Neural cell (in vitro differentiated cells): ENCODE results near the gene MISFA. TPM values are rescaled to one million over a fixed set of nuclear protein-coding genes. Genes with fewer than 3 reads are reported as not detected.

Experiments used
- H2AFZ ChIP-seq: fragments of 200-600, 300-800 bp; sonication (generic), shearing (Covaris generic); 2 replicates; pipeline ENCODE4 v1.6.0; 2014; ENCODE audit warnings: low read depth, mild to moderate bottlenecking, antibody characterized with exemption, low read length, moderate library complexity
- H3F3A ChIP-seq: fragments of 200-600 bp; shearing (Covaris generic); 2 replicates; pipeline ENCODE4 v1.6.1; 2016; ENCODE audit warnings: mild to moderate bottlenecking, moderate library complexity, mixed read lengths, antibody characterized with exemption, low read length; ENCODE audit not compliant: insufficient read depth, poor library complexity, severe bottlenecking
- H3K27ac ChIP-seq: fragments of 200-600, 300-800 bp; sonication (generic), shearing (Covaris generic); 2 replicates; pipeline ENCODE4 v1.5.1; 2014; ENCODE audit warnings: mild to moderate bottlenecking, low read length, moderate library complexity
- H3K27me3 ChIP-seq: fragments of 300-800, 200-600 bp; sonication (generic), shearing (Covaris generic); 2 replicates; pipeline ENCODE4 v1.6.0; 2014; ENCODE audit warnings: mild to moderate bottlenecking, low read depth, low read length, moderate library complexity; ENCODE audit not compliant: insufficient read depth
- H3K36me3 ChIP-seq: fragments of 300-800, 200-600 bp; sonication (generic), shearing (Covaris generic); 2 replicates; pipeline ENCODE4 v1.5.1; 2014; ENCODE audit warnings: mild to moderate bottlenecking, antibody characterized with exemption, low read length, moderate library complexity; ENCODE audit not compliant: insufficient read depth
- H3K4me2 ChIP-seq: fragments of 300-800, 200-600 bp; sonication (generic), shearing (Covaris generic); 2 replicates; pipeline ENCODE4 v1.6.0; 2014; ENCODE audit warnings: mild to moderate bottlenecking, low read length
- H3K4me3 ChIP-seq: fragments of 300-800, 200-600 bp; sonication (generic), shearing (Covaris generic); 2 replicates; pipeline ENCODE4 v1.5.1; 2014; ENCODE audit warnings: mild to moderate bottlenecking, low read length, moderate library complexity
- H3K79me2 ChIP-seq: fragments of 200-600 bp; shearing (Covaris generic); replicated peaks from 2 replicates; pipeline ENCODE4 v1.6.0; 2014; ENCODE audit warnings: mild to moderate bottlenecking, low read length, moderate library complexity; ENCODE audit not compliant: insufficient read depth
- H3K9ac ChIP-seq: fragments of 300-800, 200-600 bp; sonication (generic), shearing (Covaris generic); 2 replicates; pipeline ENCODE4 v1.6.1; 2016; ENCODE audit warnings: mild to moderate bottlenecking, low read length, mixed read lengths
- H3K9me2 ChIP-seq: fragments of 200-600 bp; shearing (Covaris generic); 2 replicates; pipeline ENCODE4 v1.6.1; 2016; ENCODE audit warnings: mild to moderate bottlenecking, low read length, mixed read lengths; ENCODE audit not compliant: insufficient read depth
- H3K9me3 ChIP-seq: fragments of 200-600, 300-800 bp; sonication (generic), shearing (Covaris generic); 2 replicates; pipeline ENCODE4 v1.6.1; 2016; ENCODE audit warnings: mild to moderate bottlenecking, mixed run types, low read length, moderate library complexity, mixed read lengths
- H4K20me1 ChIP-seq: fragments of 200-600 bp; shearing (Covaris generic); 2 replicates; pipeline ENCODE4 v1.6.1; 2016; ENCODE audit warnings: mild to moderate bottlenecking, mixed run types; ENCODE audit not compliant: insufficient read depth
- EP300 ChIP-seq: fragments of 450-650 bp; conservative IDR thresholded peaks from 2 replicates; pipeline ENCODE4 v1.6.1; 2014; ENCODE audit warnings: antibody characterized with exemption, mild to moderate bottlenecking, moderate library complexity; ENCODE audit not compliant: poor library complexity, severe bottlenecking
- EZH2 ChIP-seq: fragments of 200-600, 300-800 bp; shearing (Covaris generic), sonication (generic); IDR thresholded peaks from 2 replicates; pipeline ENCODE4 v1.6.1; 2014; ENCODE audit warnings: antibody characterized with exemption, low read length, borderline replicate concordance, mild to moderate bottlenecking; ENCODE audit not compliant: insufficient read depth, poor library complexity, severe bottlenecking
- MXI1 ChIP-seq: fragments of 450-650 bp; conservative IDR thresholded peaks from 2 replicates; pipeline ENCODE4 v1.6.1; 2014; ENCODE audit warnings: antibody characterized with exemption, mild to moderate bottlenecking; ENCODE audit not compliant: poor library complexity, severe bottlenecking
- POLR2AphosphoS5 ChIP-seq: IDR thresholded peaks from 2 replicates; pipeline ENCODE4 v1.6.1; 2012
- RAD21 ChIP-seq: fragments of 450-650 bp; conservative IDR thresholded peaks from 2 replicates; pipeline ENCODE4 v1.6.1; 2014; ENCODE audit warnings: antibody characterized with exemption, mild to moderate bottlenecking, moderate library complexity
- SMC3 ChIP-seq: fragments of 450-650 bp; conservative IDR thresholded peaks from 2 replicates; pipeline ENCODE4 v1.6.1; 2014; ENCODE audit warnings: antibody characterized with exemption, mild to moderate bottlenecking, moderate library complexity; ENCODE audit not compliant: poor library complexity
- TAF1 ChIP-seq: IDR thresholded peaks from 2 replicates; pipeline ENCODE4 v1.6.1; 2012; ENCODE audit warnings: low read depth
- polyA plus RNA-seq: library from polyadenylated mRNA; depleted of rRNA; stranded (reverse); fragments of >200 nt; gene quantifications from 2 replicates; pipeline ENCODE4 v1.2.3, GENCODE V29; 2014
- TF ChIP-seq, protein P1 (sequence below): fragments of 450-650 bp; IDR thresholded peaks from 2 replicates; pipeline ENCODE4 v1.5.1; 2014; ENCODE audit warnings: antibody characterized with exemption, mild to moderate bottlenecking, moderate library complexity; ENCODE audit not compliant: poor library complexity, severe bottlenecking
- TF ChIP-seq, protein P2 (sequence below): IDR thresholded peaks from 2 replicates; pipeline ENCODE4 v1.6.1; 2012; ENCODE audit warnings: borderline replicate concordance

The MISFA gene
- polyA plus RNA-seq, 1 donor from 2014 or later: 6.0 TPM

DNA sequence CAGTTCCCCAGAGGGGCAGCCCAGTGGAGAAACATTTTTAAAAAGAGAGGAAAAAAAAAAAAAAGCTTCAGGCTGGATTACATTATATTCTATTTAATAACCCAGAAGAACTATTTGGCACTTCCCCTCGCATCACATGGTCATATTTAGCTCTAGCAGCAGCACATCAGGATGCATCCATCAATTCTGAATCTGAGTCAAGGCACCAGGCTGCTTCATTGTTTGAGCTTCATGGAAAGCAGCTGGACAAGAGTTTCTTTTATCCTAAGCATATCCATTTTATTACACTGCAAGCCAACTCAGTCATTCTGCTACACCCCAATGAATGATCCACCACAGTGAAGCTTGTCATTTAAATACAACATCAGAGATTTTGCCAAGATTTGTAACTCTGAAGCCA is 24.6 kb downstream of the MISFA start:
- Histone ChIP-seq H3K36me3 (no peaks in the 10 kb centered on the region), H3K9ac (no peak overlapping the region), H3F3A (no peaks in the 10 kb centered on the region), H4K20me1 (no peaks in the 10 kb centered on the region), H3K9me3 (no peaks in the 10 kb centered on the region), H3K27ac (no peak overlapping the region), H2AFZ (no peak overlapping the region), H3K79me2 (peaks cover 48% of the 10 kb centered on the region), H3K27me3 (no peaks in the 10 kb centered on the region), H3K9me2 (no peaks in the 10 kb centered on the region), H3K4me2 (no peak overlapping the region), H3K4me3 (no peak overlapping the region)
- no peak for TF ChIP-seq POLR2AphosphoS5
- TF ChIP-seq RAD21: no peak

DNA sequence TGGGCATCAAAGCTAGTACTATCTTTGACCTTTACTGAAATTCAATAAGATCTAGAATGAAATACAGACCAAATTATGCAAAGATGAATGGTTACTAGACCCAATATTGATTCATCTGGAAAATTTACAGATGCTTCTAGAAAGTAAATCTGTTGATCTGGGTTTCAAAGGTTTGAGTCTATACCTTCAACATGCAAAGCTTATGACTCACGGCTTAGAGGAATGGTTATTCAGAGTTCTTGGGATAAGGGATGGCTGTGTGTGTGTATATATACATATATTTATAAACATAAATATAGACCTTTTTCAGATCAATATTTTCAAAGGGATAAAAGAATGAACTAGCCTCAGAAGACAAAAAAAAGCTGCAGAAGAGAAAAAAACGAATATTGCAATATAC is 33.3 kb downstream of the MISFA start:
- H2AFZ ChIP-seq: no peak overlapping the region
- H3K79me2 ChIP-seq: peaks cover 48% of the 10 kb centered on the region
- peak overlapping the region; percentile 74 for H3K9ac ChIP-seq
- no peaks in the 10 kb centered on the region for H3K36me3 ChIP-seq
- H3K4me3 ChIP-seq: peak overlapping the region; percentile 73
- H3K9me2 ChIP-seq: no peaks in the 10 kb centered on the region
- no peak for TF ChIP-seq SMC3
- TF ChIP-seq MXI1: no peak
- no peak for TF ChIP-seq EP300
- no peak for TF ChIP-seq TAF1
- no peak for TF ChIP-seq EZH2
- TF ChIP-seq, protein P1, sequence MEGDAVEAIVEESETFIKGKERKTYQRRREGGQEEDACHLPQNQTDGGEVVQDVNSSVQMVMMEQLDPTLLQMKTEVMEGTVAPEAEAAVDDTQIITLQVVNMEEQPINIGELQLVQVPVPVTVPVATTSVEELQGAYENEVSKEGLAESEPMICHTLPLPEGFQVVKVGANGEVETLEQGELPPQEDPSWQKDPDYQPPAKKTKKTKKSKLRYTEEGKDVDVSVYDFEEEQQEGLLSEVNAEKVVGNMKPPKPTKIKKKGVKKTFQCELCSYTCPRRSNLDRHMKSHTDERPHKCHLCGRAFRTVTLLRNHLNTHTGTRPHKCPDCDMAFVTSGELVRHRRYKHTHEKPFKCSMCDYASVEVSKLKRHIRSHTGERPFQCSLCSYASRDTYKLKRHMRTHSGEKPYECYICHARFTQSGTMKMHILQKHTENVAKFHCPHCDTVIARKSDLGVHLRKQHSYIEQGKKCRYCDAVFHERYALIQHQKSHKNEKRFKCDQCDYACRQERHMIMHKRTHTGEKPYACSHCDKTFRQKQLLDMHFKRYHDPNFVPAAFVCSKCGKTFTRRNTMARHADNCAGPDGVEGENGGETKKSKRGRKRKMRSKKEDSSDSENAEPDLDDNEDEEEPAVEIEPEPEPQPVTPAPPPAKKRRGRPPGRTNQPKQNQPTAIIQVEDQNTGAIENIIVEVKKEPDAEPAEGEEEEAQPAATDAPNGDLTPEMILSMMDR: no peak
- no peak for TF ChIP-seq POLR2AphosphoS5
- TF ChIP-seq, protein P2, sequence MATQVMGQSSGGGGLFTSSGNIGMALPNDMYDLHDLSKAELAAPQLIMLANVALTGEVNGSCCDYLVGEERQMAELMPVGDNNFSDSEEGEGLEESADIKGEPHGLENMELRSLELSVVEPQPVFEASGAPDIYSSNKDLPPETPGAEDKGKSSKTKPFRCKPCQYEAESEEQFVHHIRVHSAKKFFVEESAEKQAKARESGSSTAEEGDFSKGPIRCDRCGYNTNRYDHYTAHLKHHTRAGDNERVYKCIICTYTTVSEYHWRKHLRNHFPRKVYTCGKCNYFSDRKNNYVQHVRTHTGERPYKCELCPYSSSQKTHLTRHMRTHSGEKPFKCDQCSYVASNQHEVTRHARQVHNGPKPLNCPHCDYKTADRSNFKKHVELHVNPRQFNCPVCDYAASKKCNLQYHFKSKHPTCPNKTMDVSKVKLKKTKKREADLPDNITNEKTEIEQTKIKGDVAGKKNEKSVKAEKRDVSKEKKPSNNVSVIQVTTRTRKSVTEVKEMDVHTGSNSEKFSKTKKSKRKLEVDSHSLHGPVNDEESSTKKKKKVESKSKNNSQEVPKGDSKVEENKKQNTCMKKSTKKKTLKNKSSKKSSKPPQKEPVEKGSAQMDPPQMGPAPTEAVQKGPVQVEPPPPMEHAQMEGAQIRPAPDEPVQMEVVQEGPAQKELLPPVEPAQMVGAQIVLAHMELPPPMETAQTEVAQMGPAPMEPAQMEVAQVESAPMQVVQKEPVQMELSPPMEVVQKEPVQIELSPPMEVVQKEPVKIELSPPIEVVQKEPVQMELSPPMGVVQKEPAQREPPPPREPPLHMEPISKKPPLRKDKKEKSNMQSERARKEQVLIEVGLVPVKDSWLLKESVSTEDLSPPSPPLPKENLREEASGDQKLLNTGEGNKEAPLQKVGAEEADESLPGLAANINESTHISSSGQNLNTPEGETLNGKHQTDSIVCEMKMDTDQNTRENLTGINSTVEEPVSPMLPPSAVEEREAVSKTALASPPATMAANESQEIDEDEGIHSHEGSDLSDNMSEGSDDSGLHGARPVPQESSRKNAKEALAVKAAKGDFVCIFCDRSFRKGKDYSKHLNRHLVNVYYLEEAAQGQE: no peak
- no peak for TF ChIP-seq RAD21
- H4K20me1 ChIP-seq: no peaks in the 10 kb centered on the region
- H3K9me3 ChIP-seq: no peaks in the 10 kb centered on the region
- H3K27ac ChIP-seq: no peak overlapping the region
- H3K4me2 ChIP-seq: peak overlapping the region; percentile 89
- H3F3A ChIP-seq: no peaks in the 10 kb centered on the region
- no peaks in the 10 kb centered on the region for H3K27me3 ChIP-seq
